ENCODE data around the gene QSER1. TPM values are rescaled to one million over a fixed set of nuclear protein-coding genes. Genes with fewer than 3 reads are reported as not detected.
A peak's percentile ranks its signal among the peaks of the same experiment; 100 is the strongest.
"Not testable (repeated sequence)": the region's sequence is repeated elsewhere in the genome, so short reads cannot be mapped to it uniquely, and the experiment has no call there.

Gene QSER1
- 10 to 100 TPM; 12.3 to 14.4 TPM for total RNA-seq

GRCh38 chr11:32892355-32893092 lies at the start of gene QSER1:
QSER1 (plus strand) TSS chr11:32892811; CDS start chr11:32893126, 315 bp downstream.
- Mint-ChIP-seq H3K27me3 (peaks cover 15% of the 10 kb centered on the region), H3K36me3 (peaks cover 1% of the 10 kb centered on the region), H3K9me3 (no peaks in the 10 kb centered on the region), H3K4me3 (peak within 1 kb of the TSS; percentile 98), H3K27ac (peak within 1 kb of the TSS; percentile 91), H3K4me1 (peaks cover 17% of the 10 kb centered on the region)
- POLR2A ChIA-PET, result interaction anchor here (1.0 to 2.2 kb wide), 3 partner anchors 26 to 147 kb away, joined by 3 to 12 read pairs (median 3); partner anchors contain the start of gene TCP11L1
- ATAC-seq (ENCODE audit: low read depth), result peak; percentile 67
- DNase-seq, result peak; percentile 79

GRCh38 chr11:32843544-32843943 lies 49.1 kb upstream of the QSER1 start:
- H3K27ac Mint-ChIP-seq, result no peak overlapping the region
- H3K9me3 Mint-ChIP-seq, result no peaks in the 10 kb centered on the region
- no peak for ATAC-seq (ENCODE audit: low read depth)
- H3K27me3 Mint-ChIP-seq, result peaks cover 6% of the 10 kb centered on the region
- no peak for DNase-seq
- no peak overlapping the region for H3K4me3 Mint-ChIP-seq
- POLR2A ChIA-PET, result no interaction called here
- H3K4me1 Mint-ChIP-seq, result no peaks in the 10 kb centered on the region
- no peaks in the 10 kb centered on the region for H3K36me3 Mint-ChIP-seq

- Mint-ChIP-seq H3K27ac (no peak overlapping the region), H3K4me3 (no peak overlapping the region), H3K27me3 (peaks cover 3% of the 10 kb centered on the region), H3K36me3 (no peaks in the 10 kb centered on the region), H3K9me3 (no peaks in the 10 kb centered on the region), H3K4me1 (peaks cover 4% of the 10 kb centered on the region)
- POLR2A ChIA-PET, result no interaction called here
- DNase-seq (no peak), ATAC-seq (ENCODE audit: low read depth) (no peak)
These were observed 45.1 kb upstream of the QSER1 start for GRCh38 chr11:32847511-32847910.

GRCh38 chr11:32849761-32850160 lies 42.9 kb upstream of the QSER1 start:
- POLR2A ChIA-PET, result no interaction called here
- Mint-ChIP-seq H3K4me1 (peaks cover 4% of the 10 kb centered on the region), H3K27ac (no peak overlapping the region), H3K27me3 (peaks cover 3% of the 10 kb centered on the region), H3K9me3 (no peaks in the 10 kb centered on the region), H3K36me3 (no peaks in the 10 kb centered on the region), H3K4me3 (peak overlapping the region; percentile 11)
- DNase-seq (no peak), ATAC-seq (ENCODE audit: low read depth) (no peak)

- Mint-ChIP-seq H3K27me3 (peaks cover 6% of the 10 kb centered on the region), H3K4me1 (peaks cover 4% of the 10 kb centered on the region), H3K4me3 (no peak overlapping the region), H3K9me3 (no peaks in the 10 kb centered on the region), H3K36me3 (no peaks in the 10 kb centered on the region), H3K27ac (no peak overlapping the region)
- ATAC-seq (ENCODE audit: low read depth) (no peak), DNase-seq (no peak)
- POLR2A ChIA-PET, result no interaction called here
These were observed 41.4 kb upstream of the QSER1 start for GRCh38 chr11:32851251-32851650.

- no peaks in the 10 kb centered on the region for H3K36me3 Mint-ChIP-seq
- POLR2A ChIA-PET, result no interaction called here
- ATAC-seq (ENCODE audit: low read depth) (no peak), DNase-seq (no peak)
- no peak overlapping the region for H3K4me3 Mint-ChIP-seq
- no peaks in the 10 kb centered on the region for H3K9me3 Mint-ChIP-seq
- peaks cover 4% of the 10 kb centered on the region for H3K4me1 Mint-ChIP-seq
- no peak overlapping the region for H3K27ac Mint-ChIP-seq
- H3K27me3 Mint-ChIP-seq, result peaks cover 9% of the 10 kb centered on the region
These were observed 40.4 kb upstream of the QSER1 start for GRCh38 chr11:32852207-32852606.

- no peak overlapping the region for H3K4me3 Mint-ChIP-seq
- no peaks in the 10 kb centered on the region for H3K36me3 Mint-ChIP-seq
- ATAC-seq (ENCODE audit: low read depth) (no peak), DNase-seq (no peak)
- no peak overlapping the region for H3K27ac Mint-ChIP-seq
- POLR2A ChIA-PET, result no interaction called here
- H3K4me1 Mint-ChIP-seq, result peaks cover 2% of the 10 kb centered on the region
- peaks cover 8% of the 10 kb centered on the region for H3K27me3 Mint-ChIP-seq
- H3K9me3 Mint-ChIP-seq, result no peaks in the 10 kb centered on the region
These were observed 37.0 kb upstream of the QSER1 start for GRCh38 chr11:32855601-32856000.

GRCh38 chr11:32858731-32859130 lies 33.9 kb upstream of the QSER1 start:
- Mint-ChIP-seq H3K36me3 (no peaks in the 10 kb centered on the region), H3K27me3 (peaks cover 22% of the 10 kb centered on the region), H3K4me3 (no peak overlapping the region), H3K27ac (no peak overlapping the region), H3K4me1 (no peaks in the 10 kb centered on the region), H3K9me3 (no peaks in the 10 kb centered on the region)
- ATAC-seq (ENCODE audit: low read depth) (no peak), DNase-seq (no peak)
- POLR2A ChIA-PET, result no interaction called here

GRCh38 chr11:32861850-32862577 lies 30.6 kb upstream of the QSER1 start:
- Mint-ChIP-seq H3K9me3 (no peaks in the 10 kb centered on the region), H3K27ac (no peak overlapping the region), H3K4me1 (no peaks in the 10 kb centered on the region), H3K36me3 (no peaks in the 10 kb centered on the region), H3K27me3 (peaks cover 28% of the 10 kb centered on the region), H3K4me3 (no peak overlapping the region)
- DNase-seq, result no peak
- no peak for ATAC-seq (ENCODE audit: low read depth)
- POLR2A ChIA-PET, result no interaction called here

- ATAC-seq (ENCODE audit: low read depth) (no peak), DNase-seq (no peak)
- POLR2A ChIA-PET, result no interaction called here
- H3K27me3 Mint-ChIP-seq, result peaks cover 32% of the 10 kb centered on the region
- H3K4me3 Mint-ChIP-seq, result no peak overlapping the region
- no peaks in the 10 kb centered on the region for H3K9me3 Mint-ChIP-seq
- H3K27ac Mint-ChIP-seq, result no peak overlapping the region
- H3K4me1 Mint-ChIP-seq, result no peaks in the 10 kb centered on the region
- H3K36me3 Mint-ChIP-seq, result no peaks in the 10 kb centered on the region
These were observed 28.1 kb upstream of the QSER1 start for GRCh38 chr11:32864555-32864954.

GRCh38 chr11:32868752-32869151 lies 23.9 kb upstream of the QSER1 start:
- H3K4me1 Mint-ChIP-seq; ATAC-seq (ENCODE audit: low read depth); DNase-seq; H3K36me3 Mint-ChIP-seq; POLR2A ChIA-PET; H3K27ac Mint-ChIP-seq; H3K4me3 Mint-ChIP-seq; H3K9me3 Mint-ChIP-seq: not testable (repeated sequence)
- H3K27me3 Mint-ChIP-seq, result peaks cover 25% of the 10 kb centered on the region

GRCh38 chr11:32870676-32871075 lies 21.9 kb upstream of the QSER1 start:
- peaks cover 29% of the 10 kb centered on the region for H3K27me3 Mint-ChIP-seq
- H3K4me3 Mint-ChIP-seq, result no peak overlapping the region
- no peak overlapping the region for H3K27ac Mint-ChIP-seq
- ATAC-seq (ENCODE audit: low read depth) (peak; percentile 47), DNase-seq (no peak)
- POLR2A ChIA-PET, result no interaction called here
- no peaks in the 10 kb centered on the region for H3K36me3 Mint-ChIP-seq
- no peaks in the 10 kb centered on the region for H3K9me3 Mint-ChIP-seq
- no peaks in the 10 kb centered on the region for H3K4me1 Mint-ChIP-seq

GRCh38 chr11:32874132-32874531 lies 18.5 kb upstream of the QSER1 start:
- no peaks in the 10 kb centered on the region for H3K36me3 Mint-ChIP-seq
- H3K27ac Mint-ChIP-seq, result no peak overlapping the region
- DNase-seq, result no peak

GRCh38 chr11:32881286-32881685 lies 11.3 kb upstream of the QSER1 start:
- DNase-seq (no peak), ATAC-seq (ENCODE audit: low read depth) (no peak)
- POLR2A ChIA-PET, result interaction anchor here (0.7 kb wide), 1 partner anchor 384 kb away, joined by 3 read pairs; no protein-coding TSS in a partner anchor
- H3K36me3 Mint-ChIP-seq, result no peaks in the 10 kb centered on the region
- no peak overlapping the region for H3K4me3 Mint-ChIP-seq
- peaks cover 6% of the 10 kb centered on the region for H3K27me3 Mint-ChIP-seq
- no peak overlapping the region for H3K27ac Mint-ChIP-seq
- H3K9me3 Mint-ChIP-seq, result no peaks in the 10 kb centered on the region
- no peaks in the 10 kb centered on the region for H3K4me1 Mint-ChIP-seq

More at GRCh38 chr11:32874132-32874531, 18.5 kb upstream of the QSER1 start:
- H3K27me3 Mint-ChIP-seq, result peaks cover 18% of the 10 kb centered on the region
- ATAC-seq (ENCODE audit: low read depth), result no peak
- no peak overlapping the region for H3K4me3 Mint-ChIP-seq
- H3K9me3 Mint-ChIP-seq, result no peaks in the 10 kb centered on the region
- POLR2A ChIA-PET, result no interaction called here
- H3K4me1 Mint-ChIP-seq, result no peaks in the 10 kb centered on the region
